ENCODE data around the gene ESRRA. TPM values are rescaled to one million over a fixed set of nuclear protein-coding genes. Genes with fewer than 3 reads are reported as not detected.
A peak's percentile ranks its signal among the peaks of the same experiment; 100 is the strongest.

Gene ESRRA
- total and polyA plus RNA-seq, 2 of the 8 experiments (the other 6 are each of a cell fraction or from before 2014, with no cell fraction given) = 18.2 to 37.0 TPM

DNA sequence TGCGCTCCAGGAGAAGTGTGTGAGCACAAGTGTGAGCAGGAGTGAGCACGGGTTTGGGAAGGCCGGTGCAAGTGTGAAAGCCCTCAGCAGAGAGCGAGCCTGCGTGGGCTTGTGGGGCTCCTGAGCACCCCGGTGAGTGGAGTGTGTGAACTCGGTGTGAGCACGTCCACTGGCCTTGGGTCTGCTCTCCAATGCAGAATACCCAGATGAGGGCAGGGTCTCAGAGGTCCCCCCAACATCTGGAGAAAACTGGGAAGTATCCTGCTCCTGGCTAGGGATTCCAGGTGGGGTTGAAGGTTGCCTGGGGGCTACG is 1.2 kb downstream of the ESRRA start:
- Histone ChIP-seq H2BK15ac (ENCODE audit: low read length) (peak overlapping the region; percentile 88; the same call in 1 of the 2 replicates), H4K20me1 (replicated peaks in 1 of 2; ENCODE audit: control insufficient read depth in 1 of 2, insufficient read depth in 2 of 2, low read length in 2 of 2) (peaks cover 2 to 3% of the 10 kb centered on the region in 2 experiments), H3K23me2 (ENCODE audit: low read depth, low read length) (peaks cover 8% of the 10 kb centered on the region; the same call in 1 of the 2 replicates), H3K9ac (replicated peaks in 1 of 4; ENCODE audit: extremely low read depth in 1 of 4, low read depth in 3 of 4, low read length in 3 of 4) (peak overlapping the region in 3 of 4 experiments; percentile 4 to 76 (median 55); a peak in 6 of 7 replicates), H2AFZ (ENCODE audit: low read length) (no peak overlapping the region), H4K8ac (ENCODE audit: extremely low read depth, insufficient read depth, low read length) (peak overlapping the region; percentile 7; the same call in 1 of the 2 replicates), H2BK5ac (ENCODE audit: low read depth, low read length) (peak overlapping the region; percentile 97; the same call in 1 of the 2 replicates), H2BK120ac (replicated peaks; ENCODE audit: low read depth, low read length) (no peak overlapping the region), H2BK20ac (ENCODE audit: low read length) (no peak overlapping the region), H3K9me3 (ENCODE audit: insufficient read depth in 2 of 2, low read depth in 1 of 2, low read length in 1 of 2) (no peaks in the 10 kb centered on the region), H3K79me2 (ENCODE audit: control insufficient read depth in 1 of 2, insufficient read depth in 2 of 2, low read length in 2 of 2) (peaks cover 0 to 21% of the 10 kb centered on the region in 2 experiments; a peak in 2 of 4 replicates), H3K4me2 (ENCODE audit: insufficient read depth in 1 of 2, low read depth in 2 of 2, low read length in 2 of 2) (peak overlapping the region; percentile 96 to 98), H3K4ac (replicated peaks; ENCODE audit: insufficient read length, low read depth, low read length) (peak overlapping the region; percentile 99), H3K23ac (ENCODE audit: insufficient read length) (no peak overlapping the region), H3K4me3 (ENCODE audit: extremely low read depth in 1 of 4, insufficient read depth in 2 of 4, low read depth in 3 of 4, low read length in 4 of 4) (peak overlapping the region; percentile 62 to 93 (median 83)), H3K27me3 (replicated peaks in 1 of 4; ENCODE audit: control insufficient read depth in 3 of 4, extremely low read depth in 1 of 4, insufficient read depth in 3 of 4, low read length in 3 of 4) (peaks cover 0 to 10% (median 2%) of the 10 kb centered on the region in 4 experiments; a peak in 2 of 7 replicates), H2BK12ac (ENCODE audit: low read depth, low read length) (peak overlapping the region; percentile 90; the same call in 1 of the 2 replicates), H3K27ac (ENCODE audit: low read depth, low read length) (no peak overlapping the region), H3K14ac (ENCODE audit: insufficient read length) (no peak overlapping the region), H2AK5ac (ENCODE audit: low read depth, low read length) (peak overlapping the region; percentile 96; the same call in 1 of the 2 replicates), H3K79me1 (ENCODE audit: low read depth, low read length) (peaks cover 13% of the 10 kb centered on the region; the same call in 1 of the 2 replicates), H3K18ac (ENCODE audit: extremely low read depth, low read length) (peak overlapping the region; percentile 95), H3K56ac (replicated peaks; ENCODE audit: insufficient read length, low read depth, low read length) (peak overlapping the region; percentile 74), H3K36me3 (ENCODE audit: control insufficient read depth in 2 of 4, insufficient read depth in 4 of 4, low read length in 3 of 4) (no peaks in the 10 kb centered on the region), H4K91ac (replicated peaks; ENCODE audit: insufficient read length, low read length) (peak overlapping the region; percentile 75), H4K5ac (ENCODE audit: insufficient read length, low read depth, low read length) (peak overlapping the region; percentile 11), H3K4me1 (replicated peaks in 1 of 4; ENCODE audit: control insufficient read depth in 3 of 4, insufficient read depth in 4 of 4, low read length in 3 of 4) (peaks cover 3 to 14% (median 12%) of the 10 kb centered on the region in 4 experiments; a peak in 6 of 7 replicates)
- ChIA-PET CTCF (ENCODE audit: partially characterized antibody) (interaction anchor here (0.8 to 20.8 kb wide), 4 partner anchors 11 to 124 kb away, joined by 3 to 614 read pairs (median 3); partner anchors contain the start of genes CCDC88B, PRDX5 and TRMT112), POLR2A (ENCODE audit: partially characterized antibody) (interaction anchor here (1.0 to 3.9 kb wide), 3 partner anchors 11 to 60 kb away, joined by 3 to 24 read pairs (median 4); partner anchors contain the start of genes PRDX5 and TRMT112)
- WGBS, 2 experiments (ENCODE audit: extremely low coverage in 1 of 2, insufficient coverage in 1 of 2, insufficient read length in 1 of 2, insufficient replicate concordance in 2 of 2, low coverage in 1 of 2, low lambda C conversion rate in 2 of 2, missing lambda C conversion rate in 1 of 2) = 31% methylated on average over 9 of the region's 9 CpGs; no CpG with 5 or more reads in 1 of the 2 experiments
- no peak for DNase-seq (ENCODE audit: low read depth in 1 of 2, low spot score in 2 of 2)
- FAIRE-seq = no peak
